Measurements from ENCODE around the gene UBC.
"Not testable (repeated sequence)": the region's sequence is repeated elsewhere in the genome, so short reads cannot be mapped to it uniquely, and the experiment has no call there.

The UBC gene

GRCh38 chr12:124884587-124885438 is 29.6 kb downstream of the UBC start:
- no peak for DNase-seq (ENCODE audit: low read depth, low spot score)

- no peak for DNase-seq (ENCODE audit: low read depth, low spot score)
These were observed 31.0 kb downstream of the UBC start for GRCh38 chr12:124883263-124884130.

- no peak for DNase-seq (ENCODE audit: low read depth, low spot score)
These were observed 33.3 kb downstream of the UBC start for GRCh38 chr12:124881123-124881522.

GRCh38 chr12:124880335-124880734 is 34.1 kb downstream of the UBC start:
- DNase-seq (ENCODE audit: low read depth, low spot score) = not testable (repeated sequence)

GRCh38 chr12:124878795-124879516 is 35.5 kb downstream of the UBC start:
- DNase-seq (ENCODE audit: low read depth, low spot score) = no peak

GRCh38 chr12:124877423-124877822 is 37.0 kb downstream of the UBC start:
- no peak for DNase-seq (ENCODE audit: low read depth, low spot score)

- DNase-seq (ENCODE audit: low read depth, low spot score) = no peak
These were observed 38.3 kb downstream of the UBC start for GRCh38 chr12:124876171-124876570.

- DNase-seq (ENCODE audit: low read depth, low spot score) = no peak
These were observed 38.7 kb downstream of the UBC start for GRCh38 chr12:124875803-124876132.

GRCh38 chr12:124874988-124875802 is 39.3 kb downstream of the UBC start:
- DNase-seq (ENCODE audit: low read depth, low spot score) = no peak

GRCh38 chr12:124874188-124874587 is 40.3 kb downstream of the UBC start:
- no peak for DNase-seq (ENCODE audit: low read depth, low spot score)

- DNase-seq (ENCODE audit: low read depth, low spot score) = no peak
These were observed 42.3 kb downstream of the UBC start for GRCh38 chr12:124872068-124872719.

GRCh38 chr12:124871297-124871696 is 43.2 kb downstream of the UBC start:
- no peak for DNase-seq (ENCODE audit: low read depth, low spot score)

GRCh38 chr12:124870515-124870914 is 43.9 kb downstream of the UBC start:
- no peak for DNase-seq (ENCODE audit: low read depth, low spot score)

GRCh38 chr12:124869059-124869665 is 45.3 kb downstream of the UBC start:
- DNase-seq (ENCODE audit: low read depth, low spot score) = no peak

- no peak for DNase-seq (ENCODE audit: low read depth, low spot score)
These were observed 46.0 kb downstream of the UBC start for GRCh38 chr12:124868252-124869058.

- no peak for DNase-seq (ENCODE audit: low read depth, low spot score)
These were observed 47.0 kb downstream of the UBC start for GRCh38 chr12:124867401-124867930.

GRCh38 chr12:124866883-124867400 is 47.5 kb downstream of the UBC start:
- no peak for DNase-seq (ENCODE audit: low read depth, low spot score)

GRCh38 chr12:124866195-124866882 is 48.1 kb downstream of the UBC start:
- DNase-seq (ENCODE audit: low read depth, low spot score) = no peak
